Chondrocyte (in vitro differentiated cells): ENCODE results near the gene SLF2. TPM values are rescaled to one million over a fixed set of nuclear protein-coding genes. Genes with fewer than 3 reads are reported as not detected.

Experiments
- DNase-seq: peaks from one replicate; pipeline ENCODE4 v3.0.0; 2021; ENCODE audit warnings: mixed read lengths, low spot score
- H3K27ac Mint-ChIP-seq: one replicate; pipeline ENCODE4 v1.8.0; 2021; ENCODE audit warnings: mild to moderate bottlenecking, moderate library complexity, mixed read lengths; ENCODE audit not compliant: unreplicated experiment
- H3K27me3 Mint-ChIP-seq: 2 replicates; pipeline ENCODE4 v1.8.0; 2021; ENCODE audit warnings: low read depth, mixed read lengths
- H3K36me3 Mint-ChIP-seq: 2 replicates; pipeline ENCODE4 v1.8.0; 2021; ENCODE audit warnings: low read depth, mixed read lengths
- H3K4me1 Mint-ChIP-seq: 2 replicates; pipeline ENCODE4 v1.8.0; 2021; ENCODE audit warnings: low read depth, mild to moderate bottlenecking, mixed read lengths
- H3K4me3 Mint-ChIP-seq: one replicate; pipeline ENCODE4 v1.8.0; 2021; ENCODE audit warnings: mild to moderate bottlenecking, moderate library complexity, mixed read lengths; ENCODE audit not compliant: unreplicated experiment
- H3K9me3 Mint-ChIP-seq: 2 replicates; pipeline ENCODE4 v1.8.0; 2021; ENCODE audit warnings: low read depth, mixed read lengths
- total RNA-seq: library from RNA; stranded (reverse); gene quantifications from 3 replicates; pipeline ENCODE4 v1.2.1, GENCODE V29; 2021
- TF ChIP-seq, protein P1 (sequence below): fragments of 200-600 bp; sonication (generic); IDR thresholded peaks from 2 replicates; pipeline ENCODE4 v1.5.0; 2021; ENCODE audit warnings: antibody characterized with exemption, mild to moderate bottlenecking, moderate library complexity

The SLF2 gene
- total RNA-seq, 1 donor from 2014 or later = 20.6 TPM

DNA sequence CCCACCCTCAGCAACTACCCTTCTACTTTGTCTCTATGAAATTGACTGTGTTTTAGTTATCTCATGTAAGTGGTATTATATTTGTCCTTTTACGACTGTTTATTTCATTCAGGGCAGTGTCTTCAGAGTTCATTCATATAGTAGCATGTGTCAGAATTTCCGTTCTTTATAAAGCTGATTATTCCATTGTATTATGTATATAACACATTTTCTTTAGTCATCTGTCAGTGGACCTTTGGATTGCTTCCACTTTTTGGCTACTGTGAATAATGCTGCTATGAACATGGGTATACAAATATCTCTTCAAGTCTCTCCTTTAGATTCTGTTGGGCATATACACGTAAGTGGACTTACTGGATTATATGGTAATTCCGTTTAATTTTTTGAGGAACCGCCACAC lies 14.5 kb downstream of the SLF2 start:
- Mint-ChIP-seq H3K9me3 (no peaks in the 10 kb centered on the region), H3K36me3 (peaks cover 40% of the 10 kb centered on the region)

DNA sequence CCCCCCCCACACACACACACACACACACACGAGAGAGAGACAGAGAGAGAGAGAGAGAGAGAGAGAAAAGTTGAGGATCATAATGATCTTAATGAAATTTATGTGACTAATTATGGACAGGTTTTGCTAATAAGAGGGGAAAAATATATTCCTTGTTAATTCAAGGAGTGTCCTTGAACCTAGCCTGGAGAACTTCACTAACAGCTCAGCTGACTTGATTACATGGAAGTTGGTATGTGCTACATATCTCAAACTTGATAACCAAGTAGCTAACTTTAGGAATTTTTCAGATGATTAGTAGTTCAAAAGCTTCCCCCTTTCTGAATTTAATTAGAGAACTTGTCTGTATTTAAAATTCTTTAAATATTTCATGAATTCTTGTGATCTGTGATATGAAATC lies 15.3 kb downstream of the SLF2 start:
- H3K4me3 Mint-ChIP-seq = no peak overlapping the region
- no peak for DNase-seq
- H3K9me3 Mint-ChIP-seq = no peaks in the 10 kb centered on the region
- H3K4me1 Mint-ChIP-seq = peaks cover 13% of the 10 kb centered on the region
- TF ChIP-seq, protein P1, sequence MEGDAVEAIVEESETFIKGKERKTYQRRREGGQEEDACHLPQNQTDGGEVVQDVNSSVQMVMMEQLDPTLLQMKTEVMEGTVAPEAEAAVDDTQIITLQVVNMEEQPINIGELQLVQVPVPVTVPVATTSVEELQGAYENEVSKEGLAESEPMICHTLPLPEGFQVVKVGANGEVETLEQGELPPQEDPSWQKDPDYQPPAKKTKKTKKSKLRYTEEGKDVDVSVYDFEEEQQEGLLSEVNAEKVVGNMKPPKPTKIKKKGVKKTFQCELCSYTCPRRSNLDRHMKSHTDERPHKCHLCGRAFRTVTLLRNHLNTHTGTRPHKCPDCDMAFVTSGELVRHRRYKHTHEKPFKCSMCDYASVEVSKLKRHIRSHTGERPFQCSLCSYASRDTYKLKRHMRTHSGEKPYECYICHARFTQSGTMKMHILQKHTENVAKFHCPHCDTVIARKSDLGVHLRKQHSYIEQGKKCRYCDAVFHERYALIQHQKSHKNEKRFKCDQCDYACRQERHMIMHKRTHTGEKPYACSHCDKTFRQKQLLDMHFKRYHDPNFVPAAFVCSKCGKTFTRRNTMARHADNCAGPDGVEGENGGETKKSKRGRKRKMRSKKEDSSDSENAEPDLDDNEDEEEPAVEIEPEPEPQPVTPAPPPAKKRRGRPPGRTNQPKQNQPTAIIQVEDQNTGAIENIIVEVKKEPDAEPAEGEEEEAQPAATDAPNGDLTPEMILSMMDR = no peak
- H3K27ac Mint-ChIP-seq = no peak overlapping the region
- H3K36me3 Mint-ChIP-seq = peaks cover 45% of the 10 kb centered on the region
- no peaks in the 10 kb centered on the region for H3K27me3 Mint-ChIP-seq

More for the DNA sequence above, 14.5 kb downstream of the SLF2 start:
- H3K4me3 Mint-ChIP-seq = no peak overlapping the region
- TF ChIP-seq, protein P1 = no peak
- DNase-seq = no peak
- no peaks in the 10 kb centered on the region for H3K27me3 Mint-ChIP-seq
- peaks cover 14% of the 10 kb centered on the region for H3K4me1 Mint-ChIP-seq
- no peak overlapping the region for H3K27ac Mint-ChIP-seq

GRCh38 chr10:100930368-100930767 lies 17.6 kb downstream of the SLF2 start:
- no peak for DNase-seq
- Mint-ChIP-seq H3K4me1 (peaks cover 3% of the 10 kb centered on the region), H3K36me3 (peaks cover 42% of the 10 kb centered on the region)

DNA sequence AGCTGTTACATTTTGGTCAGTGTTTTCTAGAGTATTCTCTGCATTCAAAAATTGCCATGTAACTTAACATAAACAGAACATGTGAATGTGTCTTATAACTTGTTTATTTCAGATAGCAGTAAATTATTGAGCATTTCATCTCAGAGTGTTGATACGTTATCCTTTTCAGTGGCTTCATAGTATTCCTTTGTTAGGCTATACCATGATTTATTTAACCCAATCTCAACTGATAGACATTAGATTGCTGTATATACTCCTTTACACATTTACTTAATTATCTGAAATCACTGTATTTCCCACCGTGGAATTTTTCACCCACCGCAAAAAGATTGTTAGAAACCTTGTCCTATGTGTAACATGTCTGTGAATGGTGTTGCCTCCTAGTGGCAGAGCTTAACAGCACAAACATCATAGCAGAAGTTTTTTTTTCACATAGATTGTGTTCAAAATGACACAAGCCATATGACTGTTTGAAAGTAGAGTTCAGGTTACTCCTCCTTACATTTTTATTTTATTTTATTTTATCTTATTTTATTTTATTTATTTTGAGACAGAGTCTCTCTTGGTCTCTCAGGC lies 21.4 kb downstream of the SLF2 start:
- no peak for DNase-seq
- no peak overlapping the region for H3K4me3 Mint-ChIP-seq
- no peak overlapping the region for H3K27ac Mint-ChIP-seq

More at GRCh38 chr10:100930368-100930767, 17.6 kb downstream of the SLF2 start:
- TF ChIP-seq, protein P1 = peak; percentile 32
- Mint-ChIP-seq H3K27me3 (no peaks in the 10 kb centered on the region), H3K4me3 (no peak overlapping the region), H3K9me3 (no peaks in the 10 kb centered on the region), H3K27ac (no peak overlapping the region)

DNA sequence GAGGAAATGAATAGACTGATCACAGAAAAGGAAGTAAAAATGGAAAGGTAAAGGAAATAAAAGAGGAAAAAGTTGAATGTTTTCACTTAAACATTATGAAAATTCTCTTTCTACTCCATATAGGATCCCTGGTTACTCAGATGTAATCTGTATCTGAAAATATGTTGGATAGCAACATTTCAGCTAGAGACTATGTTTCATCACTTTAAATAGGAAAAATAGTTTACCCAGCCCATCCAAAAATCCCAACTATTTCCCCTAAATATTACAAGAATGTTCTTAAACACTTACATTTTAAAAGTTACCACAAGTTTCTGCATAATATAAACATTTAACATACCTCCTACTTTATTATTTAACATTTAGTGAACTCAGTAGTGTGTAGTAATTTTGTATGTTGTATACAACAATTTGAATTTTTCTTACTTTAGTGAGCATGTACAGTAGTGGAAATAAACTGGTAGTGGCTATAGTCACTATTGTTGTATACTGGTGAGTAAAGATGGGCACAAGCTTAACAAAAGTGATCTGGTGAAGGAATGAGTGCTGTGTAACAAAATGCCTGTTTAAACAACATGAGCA lies 27.1 kb downstream of the SLF2 start:
- H3K4me1 Mint-ChIP-seq = peaks cover 22% of the 10 kb centered on the region
- no peaks in the 10 kb centered on the region for H3K9me3 Mint-ChIP-seq
- H3K27ac Mint-ChIP-seq = peak overlapping the region; percentile 84
- H3K27me3 Mint-ChIP-seq = no peaks in the 10 kb centered on the region
- no peak for DNase-seq
- TF ChIP-seq, protein P1 = no peak
- peaks cover 28% of the 10 kb centered on the region for H3K36me3 Mint-ChIP-seq
- H3K4me3 Mint-ChIP-seq = no peak overlapping the region

More for the DNA sequence above, 21.4 kb downstream of the SLF2 start:
- Mint-ChIP-seq H3K4me1 (peaks cover 7% of the 10 kb centered on the region), H3K9me3 (no peaks in the 10 kb centered on the region), H3K36me3 (peaks cover 36% of the 10 kb centered on the region), H3K27me3 (no peaks in the 10 kb centered on the region)
- TF ChIP-seq, protein P1 = peak; percentile 74
